Kidney epithelial cell (primary cell): ENCODE measurements around the gene LRFN4. TPM values are rescaled to one million over a fixed set of nuclear protein-coding genes. Genes with fewer than 3 reads are reported as not detected.

Experiments used
- DNase-seq: peaks from one replicate; pipeline ENCODE4 v3.0.0-alpha.2; 2010; ENCODE audit warnings: low read depth
- H3K27me3 ChIP-seq: 2 replicates; pipeline ENCODE4 v1.6.0; 2011; ENCODE audit warnings: low read length; ENCODE audit not compliant: control insufficient read depth, insufficient read depth
- H3K36me3 ChIP-seq: 2 replicates; pipeline ENCODE4 v1.5.1; 2011; ENCODE audit warnings: low read length; ENCODE audit not compliant: control insufficient read depth, insufficient read depth
- H3K4me3 ChIP-seq: 2 replicates; pipeline ENCODE4 v1.5.1; 2011; ENCODE audit warnings: low read depth, mild to moderate bottlenecking, control low read depth, low read length
- CTCF ChIP-seq: IDR thresholded peaks from 2 replicates; pipeline ENCODE4 v1.5.1; 2011; ENCODE audit warnings: mild to moderate bottlenecking, moderate library complexity, low read length, control low read depth, inconsistent platforms; ENCODE audit not compliant: insufficient read depth, poor library complexity, severe bottlenecking
- total RNA-seq: library from RNA; depleted of rRNA; stranded (reverse); fragments of >200 nt; gene quantifications from 2 replicates; pipeline ENCODE4 v1.2.3, GENCODE V29; 2015

The LRFN4 gene
- total RNA-seq, 1 donor from 2014 or later, result 53.5 TPM

GRCh38 chr11:66850588-66851238 is 6.2 kb upstream of the LRFN4 start:
- H3K4me3 ChIP-seq, result no peak overlapping the region
- TF ChIP-seq CTCF, result no peak
- DNase-seq, result no peak
- peaks cover 1% of the 10 kb centered on the region for H3K36me3 ChIP-seq
- no peaks in the 10 kb centered on the region for H3K27me3 ChIP-seq

GRCh38 chr11:66851239-66851596 is 5.6 kb upstream of the LRFN4 start:
- Histone ChIP-seq H3K4me3 (no peak overlapping the region), H3K27me3 (no peaks in the 10 kb centered on the region), H3K36me3 (peaks cover 1% of the 10 kb centered on the region)
- DNase-seq, result no peak
- TF ChIP-seq CTCF, result no peak

DNA sequence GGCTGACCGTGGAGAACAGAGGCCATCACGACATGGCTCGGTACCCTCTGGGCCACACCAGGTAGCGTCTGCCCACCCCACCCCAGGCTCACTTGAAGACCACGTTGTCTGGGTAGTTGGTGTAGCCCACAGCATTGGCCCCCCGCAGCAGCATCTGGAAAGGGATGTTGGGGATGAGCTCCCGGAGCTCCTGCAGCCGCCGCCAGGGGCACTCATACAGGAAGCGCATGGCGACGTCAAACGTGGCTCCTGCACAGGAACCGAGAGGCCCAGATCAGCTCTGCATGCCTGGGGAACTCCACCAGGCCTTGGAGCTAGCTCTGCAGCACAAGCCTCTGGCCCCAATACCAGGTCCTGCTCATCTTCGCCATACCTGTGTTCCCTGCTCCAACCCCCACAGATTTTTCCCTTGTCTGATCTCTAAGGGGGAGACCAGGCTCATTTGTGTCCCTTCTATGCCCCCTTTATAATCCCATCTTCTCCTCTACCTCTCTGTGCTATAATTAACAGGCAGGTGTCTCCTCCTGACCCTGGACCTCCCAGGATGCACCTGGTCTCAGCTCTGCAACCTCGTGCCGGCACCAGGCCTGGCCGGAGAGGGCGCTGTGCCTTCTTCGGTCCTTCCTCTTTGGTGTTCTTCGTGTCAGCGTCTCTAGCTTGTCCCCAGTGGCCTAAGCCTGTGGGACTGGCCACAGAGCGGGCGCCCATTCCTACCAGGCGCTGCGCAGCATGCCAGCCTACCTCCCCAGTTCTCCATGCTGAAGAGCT is 5.0 kb upstream of the LRFN4 start:
- Histone ChIP-seq H3K4me3 (no peak overlapping the region), H3K27me3 (no peaks in the 10 kb centered on the region), H3K36me3 (no peaks in the 10 kb centered on the region)
- TF ChIP-seq CTCF, result peak; percentile 6
- DNase-seq, result no peak

DNA sequence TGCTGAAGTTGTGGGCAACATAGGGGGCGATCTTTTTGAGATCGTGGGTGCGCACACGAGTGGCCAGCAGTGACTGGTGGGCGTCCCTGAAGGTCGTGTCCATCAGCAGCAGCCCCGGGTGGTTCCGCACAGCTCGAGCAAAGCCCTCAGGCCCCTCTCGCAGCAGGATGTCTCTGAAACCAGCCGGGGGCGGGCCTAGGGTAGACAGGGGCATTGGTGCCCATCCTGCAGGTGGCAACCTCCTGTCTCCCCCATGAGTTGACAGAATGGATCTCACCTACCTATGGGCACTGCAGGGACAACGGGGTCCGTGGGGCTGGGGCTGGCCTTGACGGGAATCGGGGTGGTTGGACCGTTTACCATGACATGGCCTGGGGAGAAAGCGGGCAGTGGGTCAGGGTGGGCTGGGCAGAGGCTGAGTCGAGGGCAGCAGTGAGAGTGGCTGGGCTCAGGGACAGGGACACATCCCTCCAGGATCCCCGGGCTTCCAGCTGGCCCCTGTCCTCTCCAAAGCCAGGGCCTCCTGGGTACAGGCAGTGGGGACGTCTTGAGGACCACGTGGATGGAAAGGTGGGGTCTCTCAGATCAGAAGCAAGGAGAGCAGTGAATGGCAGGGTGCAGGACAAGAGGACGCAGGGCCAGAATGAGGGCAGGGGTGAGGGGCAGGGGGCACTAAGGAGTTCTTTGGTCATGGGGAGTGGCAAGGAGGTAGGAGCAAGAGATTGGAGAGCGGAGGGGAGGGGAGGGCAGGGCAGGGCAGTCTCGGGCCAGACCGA is 4.2 kb upstream of the LRFN4 start:
- no peak for DNase-seq
- no peaks in the 10 kb centered on the region for H3K36me3 ChIP-seq
- H3K27me3 ChIP-seq, result no peaks in the 10 kb centered on the region
- no peak for TF ChIP-seq CTCF
- H3K4me3 ChIP-seq, result no peak overlapping the region

DNA sequence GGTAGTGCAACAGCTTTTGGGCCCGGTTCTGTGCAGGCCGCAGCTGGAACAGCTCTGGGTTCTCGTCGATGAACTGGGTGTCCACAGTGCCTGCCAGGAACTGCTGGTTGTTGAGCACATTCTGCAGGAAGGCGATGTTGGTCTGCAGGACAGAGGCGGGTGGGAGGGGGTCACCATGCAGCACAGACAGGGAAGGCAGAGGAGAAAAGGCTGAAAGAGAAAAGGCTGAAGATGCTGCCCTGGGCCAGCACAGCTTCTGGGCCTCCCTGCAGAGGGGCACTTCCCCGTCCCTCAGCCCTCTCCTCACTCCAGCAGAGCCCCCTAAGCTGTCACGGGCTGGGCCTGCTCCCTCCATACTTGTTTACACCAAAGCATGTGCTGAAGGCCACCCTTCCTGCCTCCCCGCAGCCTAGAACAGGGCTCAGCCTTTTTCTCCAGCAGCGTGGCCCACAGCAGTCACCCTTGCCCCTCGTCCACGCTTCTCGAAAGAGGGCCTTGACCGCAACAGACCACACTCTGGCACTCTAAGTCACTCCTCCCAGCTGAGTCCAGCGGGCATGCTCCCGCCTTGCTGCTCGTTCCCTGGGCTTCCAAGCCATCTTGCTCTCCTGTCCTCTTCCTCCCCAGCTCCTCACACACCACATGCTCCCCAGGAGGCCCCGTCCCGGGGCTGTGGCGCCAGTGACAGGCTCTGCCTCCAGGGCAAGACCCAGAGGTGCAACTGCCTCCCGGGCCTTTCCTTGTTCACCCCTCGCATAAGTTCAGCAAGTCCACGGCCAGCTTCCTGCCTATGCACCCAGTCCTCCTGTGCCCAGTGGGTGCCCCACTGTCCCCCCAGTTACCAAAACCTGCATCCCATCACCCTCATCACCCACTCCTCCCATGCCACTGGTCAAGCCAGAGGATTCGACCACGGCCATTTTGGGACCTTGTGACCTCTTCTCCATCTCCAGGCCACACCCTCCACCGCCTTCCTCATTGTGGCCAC is 3.3 kb upstream of the LRFN4 start:
- Histone ChIP-seq H3K4me3 (no peak overlapping the region), H3K27me3 (no peaks in the 10 kb centered on the region), H3K36me3 (no peaks in the 10 kb centered on the region)
- no peak for TF ChIP-seq CTCF
- DNase-seq, result no peak
